Cardiac fibroblast (primary cell): ENCODE data around the gene SHISA9.

Source experiments
- DNase-seq, 2 donors: peaks; one replicate each; pipeline versions ENCODE4 v3.0.0 to v3.0.0-alpha.2; 2010; ENCODE audit warnings: low read depth in 2 of 2
- H3K4me3 ChIP-seq, 2 donors: replicated peaks in 1 of 2; 1 replicate in 1 of 2; 2 replicates in 1 of 2; pipeline ENCODE4 v1.5.1; 2011; ENCODE audit warnings: low read depth in 2 of 2, low read length in 2 of 2, mild to moderate bottlenecking in 2 of 2, moderate library complexity in 1 of 2
- TF ChIP-seq, protein P1 (sequence below): IDR thresholded peaks from one replicate; pipeline ENCODE4 v1.5.1; 2011; ENCODE audit warnings: low read depth, mild to moderate bottlenecking, low read length, inconsistent platforms

SHISA9 gene

GRCh38 chr16:13055480-13055879 lies 154.1 kb downstream of the SHISA9 start:
- H3K4me3 ChIP-seq: no peak overlapping the region
- DNase-seq: no peak
- TF ChIP-seq, protein P1, sequence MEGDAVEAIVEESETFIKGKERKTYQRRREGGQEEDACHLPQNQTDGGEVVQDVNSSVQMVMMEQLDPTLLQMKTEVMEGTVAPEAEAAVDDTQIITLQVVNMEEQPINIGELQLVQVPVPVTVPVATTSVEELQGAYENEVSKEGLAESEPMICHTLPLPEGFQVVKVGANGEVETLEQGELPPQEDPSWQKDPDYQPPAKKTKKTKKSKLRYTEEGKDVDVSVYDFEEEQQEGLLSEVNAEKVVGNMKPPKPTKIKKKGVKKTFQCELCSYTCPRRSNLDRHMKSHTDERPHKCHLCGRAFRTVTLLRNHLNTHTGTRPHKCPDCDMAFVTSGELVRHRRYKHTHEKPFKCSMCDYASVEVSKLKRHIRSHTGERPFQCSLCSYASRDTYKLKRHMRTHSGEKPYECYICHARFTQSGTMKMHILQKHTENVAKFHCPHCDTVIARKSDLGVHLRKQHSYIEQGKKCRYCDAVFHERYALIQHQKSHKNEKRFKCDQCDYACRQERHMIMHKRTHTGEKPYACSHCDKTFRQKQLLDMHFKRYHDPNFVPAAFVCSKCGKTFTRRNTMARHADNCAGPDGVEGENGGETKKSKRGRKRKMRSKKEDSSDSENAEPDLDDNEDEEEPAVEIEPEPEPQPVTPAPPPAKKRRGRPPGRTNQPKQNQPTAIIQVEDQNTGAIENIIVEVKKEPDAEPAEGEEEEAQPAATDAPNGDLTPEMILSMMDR: no peak

- no peak for DNase-seq
- H3K4me3 ChIP-seq: no peak overlapping the region
- TF ChIP-seq, protein P1: no peak
Measured at GRCh38 chr16:13056607-13057006, 155.2 kb downstream of the SHISA9 start.

GRCh38 chr16:13060932-13061331 lies 159.5 kb downstream of the SHISA9 start:
- H3K4me3 ChIP-seq: no peak overlapping the region
- TF ChIP-seq, protein P1: no peak
- no peak for DNase-seq

DNA sequence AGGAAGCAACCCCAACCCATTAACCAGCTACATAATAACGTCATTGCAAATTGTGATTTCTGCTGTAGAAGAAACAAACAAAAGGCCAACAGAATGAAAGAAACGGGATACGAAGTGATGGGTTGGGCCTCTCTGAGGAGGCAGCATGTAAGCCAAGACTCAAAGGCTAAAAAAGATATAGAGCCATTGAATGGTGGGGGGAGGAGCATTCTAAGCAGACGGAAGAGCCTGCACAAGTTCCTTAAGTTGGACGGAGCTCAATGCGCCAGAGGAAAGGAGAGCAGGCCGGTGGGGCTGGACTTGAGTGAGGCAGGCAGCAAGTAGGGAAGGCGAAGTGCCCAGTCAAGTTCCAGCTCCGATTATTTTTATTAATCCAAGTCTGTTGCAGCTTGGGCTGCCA lies 160.3 kb downstream of the SHISA9 start:
- no peak for DNase-seq
- TF ChIP-seq, protein P1: no peak
- H3K4me3 ChIP-seq: no peak overlapping the region

DNA sequence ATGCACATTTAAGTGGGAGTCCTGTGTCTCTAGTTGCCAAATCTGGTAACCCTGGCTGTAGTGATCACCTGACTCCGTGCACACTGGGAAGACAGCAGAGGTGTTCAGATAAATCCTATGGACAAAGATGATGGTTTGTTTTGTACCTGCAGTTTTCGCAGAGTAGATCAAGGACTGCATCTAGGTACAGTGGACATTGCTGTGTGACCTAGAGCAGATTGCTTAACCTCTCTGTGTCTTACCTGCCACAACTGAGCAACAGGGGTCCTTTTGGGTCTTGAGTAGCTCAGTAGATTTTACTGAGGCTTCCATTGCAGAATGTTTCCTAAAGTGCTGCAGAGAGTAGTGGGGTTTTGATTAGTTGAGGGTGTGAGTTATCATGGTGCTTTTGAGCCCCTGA lies 160.8 kb downstream of the SHISA9 start:
- H3K4me3 ChIP-seq: no peak overlapping the region
- no peak for DNase-seq
- TF ChIP-seq, protein P1: no peak

- no peak overlapping the region for H3K4me3 ChIP-seq
- no peak for DNase-seq
- TF ChIP-seq, protein P1: no peak
Measured at GRCh38 chr16:13063457-13063856, 162.1 kb downstream of the SHISA9 start.

GRCh38 chr16:13064821-13065220 lies 163.4 kb downstream of the SHISA9 start:
- no peak overlapping the region for H3K4me3 ChIP-seq
- no peak for DNase-seq
- TF ChIP-seq, protein P1: no peak
